Duodenal mucosa (tissue), 2 donors: ENCODE results near the gene CERK.

Experiments used
- H3K27ac ChIP-seq: one replicate; pipeline ENCODE4 v1.7.0; 2013; ENCODE audit warnings: low read depth, low read length
- H3K27me3 ChIP-seq, 2 donors: one replicate each; pipeline ENCODE4 v1.7.0; 2013; ENCODE audit warnings: low read length in 2 of 2, control low read depth in 1 of 2; ENCODE audit not compliant: insufficient read depth in 2 of 2, control insufficient read depth in 1 of 2
- H3K36me3 ChIP-seq, 2 donors: one replicate each; pipeline ENCODE4 v1.7.0; 2013; ENCODE audit warnings: low read length in 2 of 2, control low read depth in 1 of 2; ENCODE audit not compliant: insufficient read depth in 2 of 2, control insufficient read depth in 1 of 2
- H3K4me1 ChIP-seq, 2 donors: one replicate each; pipeline ENCODE4 v1.7.0; 2013; ENCODE audit warnings: low read length in 2 of 2, control low read depth in 1 of 2; ENCODE audit not compliant: insufficient read depth in 2 of 2, control insufficient read depth in 1 of 2
- H3K4me3 ChIP-seq, 2 donors: one replicate each; pipeline ENCODE4 v1.7.0; 2013; ENCODE audit warnings: low read length in 2 of 2, low read depth in 1 of 2
- H3K9ac ChIP-seq, 2 donors: one replicate each; pipeline ENCODE4 v1.7.0; 2013; ENCODE audit warnings: low read length in 2 of 2, low read depth in 1 of 2
- H3K9me3 ChIP-seq, 2 donors: one replicate each; pipeline ENCODE4 v1.7.0; 2013; ENCODE audit warnings: low read length in 2 of 2, control low read depth in 1 of 2; ENCODE audit not compliant: control insufficient read depth in 1 of 2

CERK gene

GRCh38 chr22:46681010-46681409, 57.0 kb downstream of the CERK start:
- H3K9me3 ChIP-seq: no peaks in the 10 kb centered on the region
- no peak overlapping the region for H3K9ac ChIP-seq
- H3K27me3 ChIP-seq: no peaks in the 10 kb centered on the region
- H3K27ac ChIP-seq: no peak overlapping the region
- no peak overlapping the region for H3K4me3 ChIP-seq
- H3K4me1 ChIP-seq: peaks cover 19 to 21% of the 10 kb centered on the region in 2 donors
- peaks cover 4 to 25% of the 10 kb centered on the region in 2 donors for H3K36me3 ChIP-seq

GRCh38 chr22:46679706-46680269, 58.3 kb downstream of the CERK start:
- H3K4me3 ChIP-seq: no peak overlapping the region
- peaks cover 9% of the 10 kb centered on the region in 2 donors for H3K4me1 ChIP-seq
- peaks cover 4 to 35% of the 10 kb centered on the region in 2 donors for H3K36me3 ChIP-seq
- no peak overlapping the region for H3K9ac ChIP-seq
- H3K27me3 ChIP-seq: no peaks in the 10 kb centered on the region
- H3K9me3 ChIP-seq: no peaks in the 10 kb centered on the region
- H3K27ac ChIP-seq: no peak overlapping the region

- H3K9ac ChIP-seq: no peak overlapping the region
- H3K36me3 ChIP-seq: peaks cover 4 to 38% of the 10 kb centered on the region in 2 donors
- no peaks in the 10 kb centered on the region for H3K9me3 ChIP-seq
- no peak overlapping the region for H3K4me3 ChIP-seq
- no peak overlapping the region for H3K27ac ChIP-seq
- peaks cover 1 to 2% of the 10 kb centered on the region in 2 donors for H3K4me1 ChIP-seq
- H3K27me3 ChIP-seq: no peaks in the 10 kb centered on the region
Measured at GRCh38 chr22:46678785-46679700, 59.0 kb downstream of the CERK start.

- no peak overlapping the region for H3K4me3 ChIP-seq
- peaks cover 6 to 46% of the 10 kb centered on the region in 2 donors for H3K36me3 ChIP-seq
- H3K9me3 ChIP-seq: no peaks in the 10 kb centered on the region
- no peak overlapping the region for H3K27ac ChIP-seq
- no peaks in the 10 kb centered on the region for H3K4me1 ChIP-seq
- H3K9ac ChIP-seq: no peak overlapping the region
- H3K27me3 ChIP-seq: no peaks in the 10 kb centered on the region
Measured at GRCh38 chr22:46678003-46678657, 59.9 kb downstream of the CERK start.

- Histone ChIP-seq H3K4me1 (peaks cover 2 to 3% of the 10 kb centered on the region in 2 donors), H3K9ac (no peak overlapping the region), H3K27me3 (no peaks in the 10 kb centered on the region), H3K27ac (no peak overlapping the region), H3K9me3 (no peaks in the 10 kb centered on the region), H3K4me3 (no peak overlapping the region), H3K36me3 (peaks cover 6 to 47% of the 10 kb centered on the region in 2 donors)
Measured at GRCh38 chr22:46677323-46678002, 60.6 kb downstream of the CERK start.

- no peaks in the 10 kb centered on the region for H3K9me3 ChIP-seq
- H3K4me1 ChIP-seq: peaks cover 6 to 7% of the 10 kb centered on the region in 2 donors
- H3K36me3 ChIP-seq: peaks cover 6 to 45% of the 10 kb centered on the region in 2 donors
- no peak overlapping the region for H3K4me3 ChIP-seq
- H3K9ac ChIP-seq: no peak overlapping the region
- no peaks in the 10 kb centered on the region for H3K27me3 ChIP-seq
- H3K27ac ChIP-seq: no peak overlapping the region
Measured at GRCh38 chr22:46676881-46677280, 61.2 kb downstream of the CERK start.

GRCh38 chr22:46676479-46676878, 61.6 kb downstream of the CERK start:
- Histone ChIP-seq H3K27ac (no peak overlapping the region), H3K4me1 (peaks cover 7 to 9% of the 10 kb centered on the region in 2 donors), H3K9ac (no peak overlapping the region), H3K27me3 (no peaks in the 10 kb centered on the region), H3K36me3 (peaks cover 6 to 45% of the 10 kb centered on the region in 2 donors), H3K9me3 (no peaks in the 10 kb centered on the region), H3K4me3 (no peak overlapping the region)

- H3K27ac ChIP-seq: no peak overlapping the region
- peaks cover 7 to 9% of the 10 kb centered on the region in 2 donors for H3K4me1 ChIP-seq
- H3K9me3 ChIP-seq: no peaks in the 10 kb centered on the region
- H3K4me3 ChIP-seq: no peak overlapping the region
- no peak overlapping the region for H3K9ac ChIP-seq
- H3K36me3 ChIP-seq: peaks cover 6 to 45% of the 10 kb centered on the region in 2 donors
- H3K27me3 ChIP-seq: no peaks in the 10 kb centered on the region
Measured at GRCh38 chr22:46675938-46676337, 62.1 kb downstream of the CERK start.

GRCh38 chr22:46675479-46675878, 62.6 kb downstream of the CERK start:
- H3K4me1 ChIP-seq: peaks cover 7 to 9% of the 10 kb centered on the region in 2 donors
- no peak overlapping the region for H3K27ac ChIP-seq
- H3K9ac ChIP-seq: no peak overlapping the region
- no peaks in the 10 kb centered on the region for H3K9me3 ChIP-seq
- H3K27me3 ChIP-seq: no peaks in the 10 kb centered on the region
- H3K36me3 ChIP-seq: peaks cover 6 to 46% of the 10 kb centered on the region in 2 donors
- H3K4me3 ChIP-seq: no peak overlapping the region
